ENCODE data around the gene RPL22. TPM values are rescaled to one million over a fixed set of nuclear protein-coding genes. Genes with fewer than 3 reads are reported as not detected.

RPL22 gene
- total and polyA plus RNA-seq, 2 of the 4 experiments (the other 2 are of a cell fraction), result 26.2 to 131 TPM

DNA sequence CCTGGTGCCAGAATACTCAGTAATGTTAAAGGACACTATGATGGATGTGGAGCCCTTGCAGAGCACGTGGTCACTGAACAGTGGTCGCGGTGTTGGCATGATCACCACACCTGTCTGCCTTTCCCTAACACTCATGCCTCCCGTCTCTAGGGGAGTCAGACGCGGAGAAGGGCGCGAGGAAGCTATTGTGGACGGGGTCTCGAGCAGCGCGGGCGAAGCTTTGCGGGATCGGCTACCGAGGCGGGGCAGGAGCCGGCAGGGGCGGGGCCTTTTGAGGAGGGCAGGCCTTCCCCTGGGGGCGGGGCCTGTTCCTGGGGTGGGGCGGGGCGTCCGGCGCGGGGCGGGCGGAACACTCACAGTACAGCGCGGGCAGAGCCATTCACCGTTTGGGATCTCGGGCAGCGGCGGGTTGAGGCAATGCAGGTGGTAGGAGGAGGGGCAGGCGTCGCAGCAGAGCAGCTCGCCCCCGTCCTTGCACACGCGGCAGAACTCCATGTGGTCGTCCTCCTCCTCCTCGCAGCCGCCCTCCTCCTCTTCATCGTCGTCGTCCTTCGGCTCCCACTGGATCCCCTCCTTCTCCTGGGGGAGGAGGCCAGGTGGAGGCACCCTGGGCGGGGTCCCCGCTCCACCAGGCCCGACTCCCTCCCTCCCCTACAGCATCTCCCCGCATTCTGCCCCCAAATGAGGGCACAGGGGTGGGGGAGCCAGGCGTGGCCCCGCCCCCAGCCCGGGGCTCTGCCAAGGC lies 50.7 kb downstream of the RPL22 start:
- no TSS peak for BruUV-seq (replicated peaks)
- Histone ChIP-seq H2BK5ac (ENCODE audit: low read depth, low read length, poor library complexity, severe bottlenecking) (no peak overlapping the region), H2AFZ (replicated peaks; ENCODE audit: low read length, poor library complexity) (peak overlapping the region; percentile 81), H3K79me1 (ENCODE audit: low read depth in 1 of 2, low read length in 2 of 2) (no peaks in the 10 kb centered on the region), H2BK20ac (ENCODE audit: low read depth, low read length) (no peak overlapping the region), H3K4me1 (ENCODE audit: control insufficient read depth, insufficient read depth, low read length) (no peaks in the 10 kb centered on the region), H3K27ac (ENCODE audit: insufficient read depth, low read length) (no peak overlapping the region), H3K27me3 (ENCODE audit: control insufficient read depth, insufficient read depth, low read length) (peaks cover 46% of the 10 kb centered on the region), H3K9ac (ENCODE audit: low read depth, low read length) (no peak overlapping the region), H4K91ac (ENCODE audit: insufficient read depth, low read depth, low read length) (no peak overlapping the region), H3K18ac (ENCODE audit: low read depth, low read length) (no peak overlapping the region), H3K9me1 (ENCODE audit: insufficient read depth, low read length) (no peaks in the 10 kb centered on the region), H4K8ac (ENCODE audit: low read depth in 2 of 2, low read length in 2 of 2) (no peak overlapping the region), H3K23ac (ENCODE audit: low read depth, low read length) (no peak overlapping the region), H4K20me1 (ENCODE audit: insufficient read depth, low read length) (0 out of 2 replicates have a peak, but pooled peaks cover 2% of the 10 kb centered on the region), H3K36me3 (ENCODE audit: control insufficient read depth, insufficient read depth, low read length) (no peaks in the 10 kb centered on the region), H2AK9ac (replicated peaks; ENCODE audit: low read depth, low read length, poor library complexity) (no peak overlapping the region), H3K56ac (ENCODE audit: extremely low read depth, insufficient read depth, low read length) (no peak overlapping the region), H4K5ac (ENCODE audit: low read depth, low read length) (no peak overlapping the region), H2BK15ac (ENCODE audit: low read depth, low read length) (no peak overlapping the region), H2BK120ac (ENCODE audit: low read depth, low read length) (no peak overlapping the region), H3K4ac (ENCODE audit: low read depth, low read length) (no peak overlapping the region), H3K4me2 (ENCODE audit: low read depth, low read length) (peak overlapping the region; percentile 51), H3K9me3 (ENCODE audit: control insufficient read depth, insufficient read depth, low read length) (no peaks in the 10 kb centered on the region), H2AK5ac (ENCODE audit: low read depth, low read length) (no peak overlapping the region), H3K14ac (replicated peaks; ENCODE audit: low read depth, low read length) (no peak overlapping the region), H3K4me3 (ENCODE audit: insufficient read depth, low read depth, low read length) (no peak overlapping the region)
- 0% methylated on average over 5 of the region's 53 CpGs; no CpG with 5 or more reads in 1 of the 2 experiments for WGBS, 2 experiments (ENCODE audit: extremely low coverage in 2 of 2, insufficient read length in 1 of 2)
- DNase-seq (no peak), ATAC-seq (ENCODE audit: low read depth) (peak; percentile 92)
- CTCF ChIA-PET, result no interaction called here
- intact Hi-C loops (cut with micrococcal nuclease) (no loop called here), in situ Hi-C loops (cut with MboI; ENCODE audit: low sequenced_read_pairs) (no loop called here), dilution Hi-C loops (cut with HindIII; ENCODE audit: low sequenced_read_pairs, unreplicated experiment) (no loop called here)
- no peak for TF ChIP-seq NFE2L2 (IDR thresholded peaks at IDR 0.05; ENCODE audit: low read depth, low read length)
- TF ChIP-seq CHD1 (IDR thresholded peaks at IDR 0.05; ENCODE audit: low read depth, low read length), result no peak
- no peak for TF ChIP-seq CEBPB (IDR thresholded peaks at IDR 0.05; ENCODE audit: low read depth, low read length)
- no peak for TF ChIP-seq SMC3 (IDR thresholded peaks at IDR 0.05; ENCODE audit: low read depth, low read length)
- TF ChIP-seq MAFK (IDR thresholded peaks at IDR 0.05; ENCODE audit: low read depth, low read length), result no peak
- TF ChIP-seq RAD21 (IDR thresholded peaks at IDR 0.05; ENCODE audit: low read length), result no peak
- no peak for TF ChIP-seq RCOR1 (IDR thresholded peaks at IDR 0.05; ENCODE audit: insufficient replicate concordance, low read length)
- no peak for TF ChIP-seq MAZ (IDR thresholded peaks at IDR 0.05; ENCODE audit: borderline replicate concordance, low read depth, low read length)
- POLR2A ChIA-PET (ENCODE audit: unreplicated experiment), result no interaction called here

Measured in IMR-90 (cell line).